OCI-LY1 (cell line): Measurements from ENCODE around the gene SNX20.

Source experiments
- H2AFZ ChIP-seq: fragments of 200-600 bp; sonication (generic), shearing (Covaris generic); 2 replicates; pipeline ENCODE4 v1.6.0; 2014; ENCODE audit warnings: antibody characterized with exemption, mild to moderate bottlenecking, low read length
- H3F3A ChIP-seq: fragments of 200-600 bp; sonication (generic), shearing (Covaris generic); 2 replicates; pipeline ENCODE4 v1.6.0; 2014; ENCODE audit warnings: mild to moderate bottlenecking, antibody characterized with exemption, low read length, moderate library complexity; ENCODE audit not compliant: insufficient read depth
- H3K27ac ChIP-seq: fragments of 200-600 bp; sonication (generic); 2 replicates; pipeline ENCODE4 v1.5.1; 2014; ENCODE audit warnings: low read length, mixed run types, mild to moderate bottlenecking, low read depth; ENCODE audit not compliant: poor library complexity, severe bottlenecking
- H3K27me3 ChIP-seq: fragments of 200-600 bp; sonication (generic); 2 replicates; pipeline ENCODE4 v1.6.0; 2014; ENCODE audit warnings: antibody characterized with exemption, mild to moderate bottlenecking, low read length, moderate library complexity; ENCODE audit not compliant: insufficient read depth
- H3K36me3 ChIP-seq: fragments of 200-600 bp; sonication (generic); 2 replicates; pipeline ENCODE4 v1.6.1; 2014; ENCODE audit warnings: mild to moderate bottlenecking, antibody characterized with exemption, low read length, moderate library complexity, mixed read lengths; ENCODE audit not compliant: insufficient read depth
- H3K4me1 ChIP-seq: fragments of 200-600 bp; sonication (generic); 2 replicates; pipeline ENCODE4 v1.5.1; 2014; ENCODE audit warnings: mild to moderate bottlenecking, low read length, moderate library complexity; ENCODE audit not compliant: insufficient read depth, severe bottlenecking
- H3K4me2 ChIP-seq: fragments of 200-600 bp; sonication (generic), shearing (Covaris generic); 2 replicates; pipeline ENCODE4 v1.6.1; 2014; ENCODE audit warnings: low read length
- H3K4me3 ChIP-seq: fragments of 200-600 bp; sonication (generic); 2 replicates; pipeline ENCODE4 v1.5.1; 2014; ENCODE audit warnings: low read length, low read depth, mild to moderate bottlenecking, mixed read lengths; ENCODE audit not compliant: poor library complexity, severe bottlenecking
- H3K79me2 ChIP-seq: fragments of 200-600 bp; shearing (Covaris generic); 2 replicates; pipeline ENCODE4 v1.6.1; 2016; ENCODE audit warnings: mixed run types, low read length, mixed read lengths; ENCODE audit not compliant: insufficient read depth
- H3K9ac ChIP-seq: fragments of 200-600 bp; sonication (generic), shearing (Covaris generic); 2 replicates; pipeline ENCODE4 v1.6.1; 2014; ENCODE audit warnings: mild to moderate bottlenecking, low read length, mixed read lengths
- H3K9me2 ChIP-seq: fragments of 200-600 bp; sonication (generic), shearing (Covaris generic); 2 replicates; pipeline ENCODE4 v1.6.1; 2014; ENCODE audit warnings: low read depth, mild to moderate bottlenecking, low read length, mixed read lengths
- H3K9me3 ChIP-seq: fragments of 200-600 bp; shearing (Covaris generic); 2 replicates; pipeline ENCODE4 v1.6.1; 2014; ENCODE audit warnings: low read length, mixed read lengths
- H4K20me1 ChIP-seq: fragments of 200-600 bp; sonication (generic), shearing (Covaris generic); 2 replicates; pipeline ENCODE4 v1.6.0; 2016; ENCODE audit warnings: mild to moderate bottlenecking, low read length; ENCODE audit not compliant: insufficient read depth
- CTCF ChIP-seq: fragments of 200-600 bp; sonication (generic), shearing (Covaris generic); IDR thresholded peaks from 2 replicates; pipeline ENCODE4 v1.5.1; 2017; ENCODE audit warnings: mild to moderate bottlenecking, antibody characterized with exemption, low read length, moderate library complexity, mixed read lengths
- EZH2 ChIP-seq: fragments of 200-600 bp; sonication (generic), shearing (Covaris generic); IDR thresholded peaks from 2 replicates; pipeline ENCODE4 v1.8.0; 2017; ENCODE audit warnings: borderline replicate concordance, mixed run types, mild to moderate bottlenecking, antibody characterized with exemption, low read length, moderate library complexity, mixed read lengths

SNX20 gene

DNA sequence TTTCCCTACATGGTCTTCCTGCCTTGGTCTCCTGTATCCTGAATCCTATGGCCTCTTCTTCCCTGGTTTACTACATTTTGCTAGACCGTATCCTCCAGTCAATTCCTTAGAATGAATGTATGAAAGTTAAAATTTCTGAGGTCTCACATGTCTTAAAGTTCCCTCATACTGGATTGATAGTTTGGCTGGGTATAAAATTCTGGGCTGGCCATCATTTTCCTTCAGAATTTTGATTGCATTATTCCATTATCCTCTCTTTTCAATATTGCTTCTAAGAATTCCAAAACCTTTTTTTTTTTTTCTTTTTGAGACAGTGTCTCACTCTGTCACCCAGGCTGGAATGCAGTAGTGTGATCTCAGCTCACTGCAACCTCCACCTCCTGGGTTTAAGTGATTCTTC, 23.1 kb upstream of the SNX20 start:
- Histone ChIP-seq H3K27ac (no peak overlapping the region), H3K9me2 (no peaks in the 10 kb centered on the region), H3F3A (no peaks in the 10 kb centered on the region), H3K79me2 (no peaks in the 10 kb centered on the region), H3K9me3 (peaks cover 7% of the 10 kb centered on the region), H3K4me2 (no peak overlapping the region), H2AFZ (no peak overlapping the region), H3K4me3 (no peak overlapping the region), H4K20me1 (no peaks in the 10 kb centered on the region), H3K36me3 (no peaks in the 10 kb centered on the region), H3K4me1 (no peaks in the 10 kb centered on the region), H3K27me3 (no peaks in the 10 kb centered on the region), H3K9ac (no peak overlapping the region)
- TF ChIP-seq CTCF: no peak
- TF ChIP-seq EZH2: no peak

GRCh38 chr16:50702725-50703124, 21.6 kb upstream of the SNX20 start:
- no peak overlapping the region for H3K27ac ChIP-seq
- H3K79me2 ChIP-seq: no peaks in the 10 kb centered on the region
- TF ChIP-seq EZH2: no peak
- TF ChIP-seq CTCF: no peak
- peaks cover 7% of the 10 kb centered on the region for H3K9me3 ChIP-seq
- peaks cover 2% of the 10 kb centered on the region for H3K4me1 ChIP-seq
- no peak overlapping the region for H3K4me2 ChIP-seq
- H3K27me3 ChIP-seq: no peaks in the 10 kb centered on the region
- H4K20me1 ChIP-seq: no peaks in the 10 kb centered on the region
- no peak overlapping the region for H3K4me3 ChIP-seq
- H2AFZ ChIP-seq: no peak overlapping the region
- H3K9me2 ChIP-seq: no peaks in the 10 kb centered on the region
- H3K36me3 ChIP-seq: no peaks in the 10 kb centered on the region
- no peaks in the 10 kb centered on the region for H3F3A ChIP-seq
- no peak overlapping the region for H3K9ac ChIP-seq

DNA sequence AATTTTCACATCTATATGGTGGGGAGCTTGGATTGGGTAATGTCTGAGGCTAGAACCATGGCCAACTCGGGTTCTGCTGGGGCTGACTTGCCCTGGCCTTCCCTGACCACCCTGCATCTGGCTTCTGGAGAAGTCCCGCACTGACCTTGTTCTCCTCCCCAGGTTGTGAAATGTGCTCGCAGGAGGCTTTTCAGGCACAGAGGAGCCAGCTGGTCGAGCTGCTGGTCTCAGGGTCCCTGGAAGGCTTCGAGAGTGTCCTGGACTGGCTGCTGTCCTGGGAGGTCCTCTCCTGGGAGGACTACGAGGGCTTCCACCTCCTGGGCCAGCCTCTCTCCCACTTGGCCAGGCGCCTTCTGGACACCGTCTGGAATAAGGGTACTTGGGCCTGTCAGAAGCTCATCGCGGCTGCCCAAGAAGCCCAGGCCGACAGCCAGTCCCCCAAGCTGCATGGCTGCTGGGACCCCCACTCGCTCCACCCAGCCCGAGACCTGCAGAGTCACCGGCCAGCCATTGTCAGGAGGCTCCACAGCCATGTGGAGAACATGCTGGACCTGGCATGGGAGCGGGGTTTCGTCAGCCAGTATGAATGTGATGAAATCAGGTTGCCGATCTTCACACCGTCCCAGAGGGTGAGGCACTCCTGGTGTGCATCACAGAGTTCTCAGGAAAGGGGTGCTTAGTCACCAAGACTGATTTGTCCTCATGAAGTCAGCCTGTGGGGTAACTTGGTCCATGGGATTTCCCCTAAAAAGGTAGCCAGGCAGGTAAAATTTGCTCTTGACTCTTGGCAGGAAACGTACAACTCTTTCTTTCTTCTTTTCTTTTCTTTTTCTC, 18.4 kb upstream of the SNX20 start:
- no peaks in the 10 kb centered on the region; the same call in 1 of the 2 replicates for H3K9me3 ChIP-seq
- H3K4me1 ChIP-seq: peaks cover 3% of the 10 kb centered on the region
- no peak overlapping the region for H2AFZ ChIP-seq
- no peak overlapping the region for H3K4me3 ChIP-seq
- H3K27ac ChIP-seq: no peak overlapping the region
- H3F3A ChIP-seq: no peaks in the 10 kb centered on the region
- no peaks in the 10 kb centered on the region for H3K36me3 ChIP-seq
- H3K79me2 ChIP-seq: no peaks in the 10 kb centered on the region
- 0 out of 2 replicates have a peak, but pooled peaks cover 3% of the 10 kb centered on the region for H3K27me3 ChIP-seq
- H3K9ac ChIP-seq: no peak overlapping the region
- H4K20me1 ChIP-seq: no peaks in the 10 kb centered on the region
- H3K9me2 ChIP-seq: no peaks in the 10 kb centered on the region
- no peak overlapping the region for H3K4me2 ChIP-seq
- TF ChIP-seq EZH2: no peak
- no peak for TF ChIP-seq CTCF
